Hepatocyte (in vitro differentiated cells): ENCODE measurements around the gene TIGAR. TPM values are rescaled to one million over a fixed set of nuclear protein-coding genes. Genes with fewer than 3 reads are reported as not detected.

ENCODE experiments used
- DNase-seq: peaks from one replicate; pipeline ENCODE4 v3.0.0-alpha.2; 2016; ENCODE audit warnings: low spot score
- H2AFZ ChIP-seq: fragments of 200-600 bp; sonication (generic); 2 replicates; pipeline ENCODE4 v1.6.0; 2016; ENCODE audit warnings: antibody characterized with exemption, mild to moderate bottlenecking
- H3K27ac ChIP-seq: fragments of 200-600 bp; sonication (generic); 2 replicates; pipeline ENCODE4 v1.5.1; 2016; ENCODE audit warnings: mild to moderate bottlenecking
- H3K27me3 ChIP-seq: fragments of 200-600 bp; sonication (generic); 2 replicates; pipeline ENCODE4 v1.6.1; 2016
- H3K36me3 ChIP-seq: fragments of 200-600 bp; sonication (generic); replicated peaks from 2 replicates; pipeline ENCODE4 v1.5.1; 2016; ENCODE audit warnings: low read depth; ENCODE audit not compliant: insufficient read depth
- H3K4me1 ChIP-seq: fragments of 200-600 bp; sonication (generic); 2 replicates; pipeline ENCODE4 v1.5.1; 2016; ENCODE audit warnings: mild to moderate bottlenecking, moderate library complexity; ENCODE audit not compliant: insufficient read depth
- H3K4me2 ChIP-seq: fragments of 200-600 bp; sonication (generic); 2 replicates; pipeline ENCODE4 v1.6.0; 2016
- H3K4me3 ChIP-seq: fragments of 200-600 bp; sonication (generic); 2 replicates; pipeline ENCODE4 v1.5.1; 2016; ENCODE audit warnings: mild to moderate bottlenecking
- H3K79me2 ChIP-seq: fragments of 200-600 bp; sonication (generic); 2 replicates; pipeline ENCODE4 v1.6.0; 2017; ENCODE audit warnings: mild to moderate bottlenecking
- H3K9me2 ChIP-seq: fragments of 200-600 bp; sonication (generic); replicated peaks from 2 replicates; pipeline ENCODE4 v1.6.0; 2017; ENCODE audit warnings: mild to moderate bottlenecking; ENCODE audit not compliant: insufficient read depth
- H3K9me3 ChIP-seq: fragments of 200-600 bp; sonication (generic); 2 replicates; pipeline ENCODE4 v1.5.1; 2016; ENCODE audit warnings: low read depth, mild to moderate bottlenecking
- H4K20me1 ChIP-seq: fragments of 200-600 bp; sonication (generic); 2 replicates; pipeline ENCODE4 v1.6.0; 2016; ENCODE audit warnings: mild to moderate bottlenecking; ENCODE audit not compliant: insufficient read depth, poor library complexity, severe bottlenecking
- EZH2 ChIP-seq: fragments of 200-600 bp; sonication (generic); IDR thresholded peaks from 2 replicates; pipeline ENCODE4 v1.6.1; 2016; ENCODE audit warnings: antibody characterized with exemption, mild to moderate bottlenecking, borderline replicate concordance
- EZH2phosphoT487 ChIP-seq: fragments of 200-600 bp; sonication (generic); IDR thresholded peaks from one replicate; pipeline ENCODE4 v1.6.1; 2018; ENCODE audit warnings: antibody characterized with exemption, mild to moderate bottlenecking, low read depth, moderate library complexity; ENCODE audit not compliant: unreplicated experiment, severe bottlenecking
- WGBS: methylation state at CpG from one replicate; pipeline ENCODE4 v1.1.6; 2016; ENCODE audit warnings: low lambda C conversion rate; ENCODE audit errors: missing lambda C conversion rate; 5-methylcytosine and 5-hydroxymethylcytosine counted together
- polyA plus RNA-seq: library from polyadenylated mRNA; unstranded; fragments of >200 nt; fragmentation: Nextera tagmentation; extraction: Ambion mirVana; gene quantifications from 2 replicates; pipeline ENCODE4 v1.2.1, GENCODE V29; 2016
- total RNA-seq: library from RNA; depleted of rRNA; stranded (reverse); fragments of >200 nt; gene quantifications from 2 replicates; pipeline ENCODE4 v1.2.3, GENCODE V29; 2014
- TF ChIP-seq, protein P1 (sequence below): fragments of 200-600 bp; sonication (generic); IDR thresholded peaks from 2 replicates; pipeline ENCODE4 v1.5.1; 2016; ENCODE audit warnings: antibody characterized with exemption, mild to moderate bottlenecking; ENCODE audit not compliant: poor library complexity

Gene TIGAR
- total and polyA plus RNA-seq, 2 experiments from 2014 or later = 7.9 to 9.8 TPM

DNA sequence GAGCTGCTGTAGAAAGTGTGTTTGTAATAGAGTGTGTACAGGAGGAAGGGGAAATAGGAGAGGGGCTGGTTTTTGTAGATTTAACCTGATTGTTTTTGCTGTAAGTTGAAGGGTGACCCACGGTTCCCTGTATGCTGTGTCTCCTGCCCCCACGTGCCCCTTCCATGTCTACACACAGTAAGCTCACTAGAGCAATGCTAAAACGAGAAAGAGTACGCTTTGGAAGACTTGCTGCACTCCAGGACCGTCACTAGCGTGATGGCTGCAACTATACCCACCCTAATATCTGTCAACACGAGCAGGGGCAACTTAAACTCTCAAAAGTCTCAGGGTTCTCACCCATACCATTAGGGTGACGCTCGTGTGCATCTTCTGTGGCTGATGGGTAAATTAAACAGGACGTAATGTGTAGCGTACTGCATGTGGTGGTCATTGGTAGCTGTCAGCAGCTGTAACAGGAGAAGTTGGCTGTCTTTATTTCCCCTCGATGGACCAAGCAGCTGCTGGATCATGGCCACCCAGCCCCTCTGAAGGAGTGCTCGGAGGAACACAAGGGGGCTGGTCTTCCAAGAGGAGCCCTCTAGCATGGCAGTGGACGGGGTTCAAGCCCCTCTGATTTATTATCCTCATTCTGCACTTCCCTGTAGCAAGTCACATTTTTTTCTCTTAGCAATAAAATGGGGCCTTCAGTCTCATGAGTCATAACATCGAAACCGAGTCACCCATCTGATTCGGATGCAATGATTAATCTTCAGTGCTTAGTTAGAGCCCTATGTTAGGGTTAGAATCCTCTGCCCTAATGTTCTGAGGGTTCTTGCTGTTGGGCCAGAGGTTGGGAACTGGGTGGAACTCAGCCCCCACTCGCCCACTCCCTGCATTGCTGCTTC is 33.4 kb upstream of the TIGAR start:
- Histone ChIP-seq H3K27me3 (no peaks in the 10 kb centered on the region), H3K36me3 (no peaks in the 10 kb centered on the region), H3K79me2 (peaks cover 98% of the 10 kb centered on the region), H4K20me1 (peaks cover 98% of the 10 kb centered on the region), H3K4me3 (no peak overlapping the region), H2AFZ (no peak overlapping the region), H3K9me3 (no peaks in the 10 kb centered on the region), H3K4me2 (no peak overlapping the region), H3K9me2 (no peaks in the 10 kb centered on the region), H3K27ac (peak overlapping the region; percentile 58), H3K4me1 (peaks cover 3% of the 10 kb centered on the region)
- 71% methylated on average over 18 of the region's 18 CpGs for WGBS
- TF ChIP-seq EZH2 (no peak), EZH2phosphoT487 (no peak)
- TF ChIP-seq, protein P1, sequence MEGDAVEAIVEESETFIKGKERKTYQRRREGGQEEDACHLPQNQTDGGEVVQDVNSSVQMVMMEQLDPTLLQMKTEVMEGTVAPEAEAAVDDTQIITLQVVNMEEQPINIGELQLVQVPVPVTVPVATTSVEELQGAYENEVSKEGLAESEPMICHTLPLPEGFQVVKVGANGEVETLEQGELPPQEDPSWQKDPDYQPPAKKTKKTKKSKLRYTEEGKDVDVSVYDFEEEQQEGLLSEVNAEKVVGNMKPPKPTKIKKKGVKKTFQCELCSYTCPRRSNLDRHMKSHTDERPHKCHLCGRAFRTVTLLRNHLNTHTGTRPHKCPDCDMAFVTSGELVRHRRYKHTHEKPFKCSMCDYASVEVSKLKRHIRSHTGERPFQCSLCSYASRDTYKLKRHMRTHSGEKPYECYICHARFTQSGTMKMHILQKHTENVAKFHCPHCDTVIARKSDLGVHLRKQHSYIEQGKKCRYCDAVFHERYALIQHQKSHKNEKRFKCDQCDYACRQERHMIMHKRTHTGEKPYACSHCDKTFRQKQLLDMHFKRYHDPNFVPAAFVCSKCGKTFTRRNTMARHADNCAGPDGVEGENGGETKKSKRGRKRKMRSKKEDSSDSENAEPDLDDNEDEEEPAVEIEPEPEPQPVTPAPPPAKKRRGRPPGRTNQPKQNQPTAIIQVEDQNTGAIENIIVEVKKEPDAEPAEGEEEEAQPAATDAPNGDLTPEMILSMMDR = no peak
- DNase-seq = no peak

DNA sequence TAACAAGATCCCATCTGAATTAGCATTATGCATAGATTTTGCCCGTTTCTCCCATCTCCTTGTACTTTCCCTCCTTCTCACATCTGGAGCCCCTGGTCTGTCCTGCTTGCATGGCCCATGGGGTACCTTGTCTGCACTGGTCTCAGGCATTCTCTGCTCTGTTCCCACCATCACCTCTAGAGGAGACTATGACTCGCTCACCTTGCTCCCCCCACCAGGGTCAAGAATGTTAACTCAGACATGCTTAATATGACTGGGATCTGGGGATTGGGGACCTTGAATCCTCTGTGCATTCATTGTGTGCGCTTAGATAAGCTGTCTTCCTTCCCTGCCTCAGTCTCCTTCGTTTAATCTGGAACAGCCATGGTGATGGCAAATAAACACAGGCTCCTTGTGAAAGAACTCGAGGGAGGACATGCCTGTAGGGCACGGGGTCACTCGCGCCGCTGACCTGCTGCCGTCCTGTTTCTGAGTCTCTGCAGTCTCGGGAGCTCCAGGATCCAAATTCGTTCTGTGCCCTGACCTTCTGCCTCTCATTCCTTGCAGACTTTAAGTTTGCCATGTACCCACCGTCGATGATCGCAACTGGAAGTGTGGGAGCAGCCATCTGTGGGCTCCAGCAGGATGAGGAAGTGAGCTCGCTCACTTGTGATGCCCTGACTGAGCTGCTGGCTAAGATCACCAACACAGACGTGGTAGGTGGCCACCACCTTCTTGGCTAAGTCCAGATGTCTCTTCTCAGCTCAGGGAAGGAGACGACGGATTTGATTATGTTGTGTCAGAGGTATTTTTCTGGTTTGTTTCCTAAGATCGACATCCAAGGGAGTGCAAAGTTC is 32.5 kb upstream of the TIGAR start:
- 86% methylated on average over 20 of the region's 20 CpGs for WGBS

DNA sequence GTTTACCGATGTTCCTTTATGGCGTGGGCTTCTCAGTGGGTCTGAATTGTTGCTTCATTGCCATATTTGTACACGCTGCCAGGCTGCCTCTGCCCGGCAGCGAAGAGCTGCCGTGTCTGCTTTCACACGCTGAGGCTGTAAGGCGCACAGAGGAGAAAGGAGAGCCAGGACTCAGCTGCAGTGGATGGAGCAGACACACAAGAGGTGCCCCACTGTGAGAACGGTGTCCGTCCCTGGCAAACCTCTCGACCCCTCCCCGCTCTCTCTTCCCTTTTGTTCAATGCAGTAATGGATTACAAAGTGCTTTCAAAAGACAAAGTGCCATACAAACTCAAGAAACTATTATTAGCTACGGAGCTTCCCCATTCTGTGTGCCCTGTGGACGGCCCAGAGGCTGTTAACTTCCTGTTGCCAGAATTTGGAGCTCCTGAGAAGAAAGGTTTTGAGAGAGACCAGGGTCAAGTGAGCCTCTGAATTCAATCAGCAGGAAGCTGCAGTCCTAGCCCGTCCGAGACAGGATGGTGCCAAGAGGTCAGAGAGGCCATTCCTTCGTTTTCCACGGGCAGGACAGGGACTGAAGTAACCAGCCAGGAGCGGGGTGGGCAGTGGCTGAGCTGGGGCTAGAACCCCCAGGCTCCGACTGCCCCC is 31.7 kb upstream of the TIGAR start:
- no peak for DNase-seq
- Histone ChIP-seq H4K20me1 (peaks cover 99% of the 10 kb centered on the region), H3K9me3 (no peaks in the 10 kb centered on the region), H3K27me3 (no peaks in the 10 kb centered on the region), H3K36me3 (no peaks in the 10 kb centered on the region), H3K27ac (no peak overlapping the region), H3K9me2 (no peaks in the 10 kb centered on the region), H3K4me3 (no peak overlapping the region), H3K4me2 (no peak overlapping the region), H3K79me2 (peaks cover 97% of the 10 kb centered on the region), H2AFZ (no peak overlapping the region), H3K4me1 (peaks cover 3% of the 10 kb centered on the region)
- WGBS = 82% methylated on average over 20 of the region's 20 CpGs
- no peak for TF ChIP-seq EZH2
- TF ChIP-seq EZH2phosphoT487 = no peak
- TF ChIP-seq, protein P1 = no peak

More for the DNA sequence above, 32.5 kb upstream of the TIGAR start:
- no peak overlapping the region for H3K4me2 ChIP-seq
- H2AFZ ChIP-seq = no peak overlapping the region
- peaks cover 99% of the 10 kb centered on the region for H4K20me1 ChIP-seq
- no peaks in the 10 kb centered on the region for H3K27me3 ChIP-seq
- H3K4me3 ChIP-seq = no peak overlapping the region
- peaks cover 3% of the 10 kb centered on the region for H3K4me1 ChIP-seq
- H3K36me3 ChIP-seq = no peaks in the 10 kb centered on the region
- no peak for DNase-seq
- no peaks in the 10 kb centered on the region for H3K9me3 ChIP-seq
- no peaks in the 10 kb centered on the region for H3K9me2 ChIP-seq
- TF ChIP-seq EZH2 (no peak), EZH2phosphoT487 (no peak)
- TF ChIP-seq, protein P1 = no peak
- no peak overlapping the region for H3K27ac ChIP-seq
- H3K79me2 ChIP-seq = peaks cover 98% of the 10 kb centered on the region
